ENCODE measurements around the gene PC. TPM values are rescaled to one million over a fixed set of nuclear protein-coding genes. Genes with fewer than 3 reads are reported as not detected.

PC gene
- total and polyA plus RNA-seq, 9 of the 15 experiments (the other 6 are each of a cell fraction or from before 2014, with no cell fraction given): 0.94 to 38.0 (median 8.7) TPM

DNA sequence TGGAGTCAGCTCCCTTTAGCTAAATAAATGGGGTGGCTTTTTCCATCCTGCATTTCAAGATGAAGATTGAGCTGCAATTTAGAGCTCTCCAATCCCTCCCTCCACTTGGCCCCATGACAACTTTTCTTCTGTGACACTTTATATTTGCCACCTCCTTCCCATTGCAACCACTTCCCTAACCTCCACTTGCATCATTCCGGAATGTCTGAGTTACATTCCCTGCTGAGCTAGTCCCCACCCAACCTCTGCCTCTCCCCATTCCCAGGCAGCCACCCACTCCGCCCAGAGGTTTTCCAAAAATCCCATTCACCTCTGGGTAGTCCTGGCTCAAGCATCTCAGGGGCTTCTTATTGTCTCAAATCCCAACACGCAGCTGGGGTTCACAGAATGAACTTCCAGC, 24.7 kb downstream of the PC start:
- ChIA-PET POLR2A (interaction anchor here (0.7 to 1.3 kb wide), 6 partner anchors 8 to 90 kb away, joined by 3 to 4 read pairs (median 4); partner anchors contain the start of gene RCE1), CTCF (ENCODE audit: low intra/inter-chr PET ratio) (no interaction called here)
- Histone ChIP-seq H3K36me3 (ENCODE audit: control insufficient read depth, insufficient read depth, low read length) (no peaks in the 10 kb centered on the region), H3K9ac (ENCODE audit: insufficient read depth in 1 of 2, low read depth in 2 of 2, low read length in 2 of 2) (0 out of 4 replicates have a peak overlapping the region, but pooled peaks of 1 of the 2 experiments have one; percentile 56), H3K4me1 (replicated peaks in 1 of 2; ENCODE audit: control insufficient read depth in 2 of 2, insufficient read depth in 2 of 2, low read length in 2 of 2) (peaks cover 18 to 59% of the 10 kb centered on the region in 2 experiments), H2AFZ (ENCODE audit: low read depth, low read length) (no peak overlapping the region), H3K4me2 (ENCODE audit: insufficient read depth, low read length) (no peak overlapping the region), H3K9me1 (ENCODE audit: control insufficient read depth, insufficient read depth, low read length) (no peaks in the 10 kb centered on the region), H4K20me1 (replicated peaks; ENCODE audit: control insufficient read depth, insufficient read depth, low read length) (no peaks in the 10 kb centered on the region), H3K9me3 (replicated peaks; ENCODE audit: control insufficient read depth, insufficient read depth, low read depth, low read length) (no peaks in the 10 kb centered on the region), H3K79me2 (ENCODE audit: control insufficient read depth, insufficient read depth, low read length) (no peaks in the 10 kb centered on the region; the same call in 2 of the 3 replicates), H3K27ac (ENCODE audit: extremely low read depth, low read depth, low read length) (no peak overlapping the region), H3K27me3 (ENCODE audit: control insufficient read depth in 2 of 2, insufficient read depth in 2 of 2, low read length in 2 of 2) (no peaks in the 10 kb centered on the region), H3K4me3 (no peak overlapping the region)
- DNase-seq (ENCODE audit: extremely low read depth in 1 of 4, low spot score in 3 of 4): peak in 1 of 4 experiments; percentile 3
- no TSS peak for BruUV-seq (replicated peaks)
- FAIRE-seq: no peak
- TF ChIP-seq TAF9B (IDR thresholded peaks at IDR 0.05; ENCODE audit: partially characterized antibody): no peak
- TF ChIP-seq ZFP1 (CRISPR knock-in tag; IDR thresholded peaks at IDR 0.05): no peak
- no peak for TF ChIP-seq YBX1 (IDR thresholded peaks at IDR 0.05)
- no peak for TF ChIP-seq KAT7 (CRISPR knock-in tag; IDR thresholded peaks at IDR 0.05; ENCODE audit: borderline replicate concordance)
- TF ChIP-seq CSDE1 (IDR thresholded peaks at IDR 0.05): no peak
- no peak for TF ChIP-seq GTF2A2 (tag; IDR thresholded peaks at IDR 0.05)
- TF ChIP-seq, protein P1, sequence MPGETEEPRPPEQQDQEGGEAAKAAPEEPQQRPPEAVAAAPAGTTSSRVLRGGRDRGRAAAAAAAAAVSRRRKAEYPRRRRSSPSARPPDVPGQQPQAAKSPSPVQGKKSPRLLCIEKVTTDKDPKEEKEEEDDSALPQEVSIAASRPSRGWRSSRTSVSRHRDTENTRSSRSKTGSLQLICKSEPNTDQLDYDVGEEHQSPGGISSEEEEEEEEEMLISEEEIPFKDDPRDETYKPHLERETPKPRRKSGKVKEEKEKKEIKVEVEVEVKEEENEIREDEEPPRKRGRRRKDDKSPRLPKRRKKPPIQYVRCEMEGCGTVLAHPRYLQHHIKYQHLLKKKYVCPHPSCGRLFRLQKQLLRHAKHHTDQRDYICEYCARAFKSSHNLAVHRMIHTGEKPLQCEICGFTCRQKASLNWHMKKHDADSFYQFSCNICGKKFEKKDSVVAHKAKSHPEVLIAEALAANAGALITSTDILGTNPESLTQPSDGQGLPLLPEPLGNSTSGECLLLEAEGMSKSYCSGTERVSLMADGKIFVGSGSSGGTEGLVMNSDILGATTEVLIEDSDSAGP (CRISPR knock-in tag; IDR thresholded peaks at IDR 0.05): no peak
- ATAC-seq: no peak
- WGBS (ENCODE audit: insufficient coverage, low coverage, missing lambda C conversion rate): 75% methylated on average over 3 of the region's 3 CpGs
- intact Hi-C loops (cut with micrococcal nuclease): no loop called here
- in situ Hi-C loops (cut with MboI): no loop called here
